Mesenchymal stem cell (in vitro differentiated cells and primary cell): Measurements from ENCODE around the gene PDE8A.
"Not testable (repeated sequence)": the region's sequence is repeated elsewhere in the genome, so short reads cannot be mapped to it uniquely, and the experiment has no call there.

ENCODE experiments used
- DNase-seq: peaks from one replicate; pipeline ENCODE4 v3.0.0-alpha.2; 2013
- H2AFZ ChIP-seq: one replicate; pipeline ENCODE4 v1.6.1; 2013; ENCODE audit warnings: low read depth, mild to moderate bottlenecking, control low read depth, inconsistent platforms, low read length, moderate library complexity
- H2AK5ac ChIP-seq: 2 replicates; pipeline ENCODE4 v1.6.1; 2013; ENCODE audit warnings: low read length, moderate library complexity, mild to moderate bottlenecking, inconsistent platforms; ENCODE audit not compliant: severe bottlenecking
- H2BK120ac ChIP-seq: one replicate; pipeline ENCODE4 v1.6.1; 2013; ENCODE audit warnings: low read depth, mild to moderate bottlenecking, inconsistent platforms, low read length, moderate library complexity
- H2BK12ac ChIP-seq, 2 experiments: one replicate each; pipeline ENCODE4 v1.6.1; 2013; ENCODE audit warnings: inconsistent platforms in 2 of 2, low read length in 2 of 2, mild to moderate bottlenecking in 2 of 2, moderate library complexity in 2 of 2, control low read depth in 1 of 2
- H2BK15ac ChIP-seq: one replicate; pipeline ENCODE4 v1.6.1; 2013; ENCODE audit warnings: mild to moderate bottlenecking, low read depth, inconsistent platforms; ENCODE audit not compliant: poor library complexity, severe bottlenecking
- H2BK5ac ChIP-seq: 2 replicates; pipeline ENCODE4 v1.6.1; 2013; ENCODE audit warnings: low read depth, mild to moderate bottlenecking, low read length, control low read depth, inconsistent platforms; ENCODE audit not compliant: poor library complexity, severe bottlenecking
- H3K14ac ChIP-seq, 2 experiments: one replicate each; pipeline ENCODE4 v1.6.1; 2013; ENCODE audit warnings: inconsistent platforms in 2 of 2, low read length in 2 of 2, control low read depth in 1 of 2, mild to moderate bottlenecking in 1 of 2, moderate library complexity in 1 of 2
- H3K18ac ChIP-seq, 2 experiments: one replicate each; pipeline ENCODE4 v1.6.1; 2013; ENCODE audit warnings: inconsistent platforms in 2 of 2, low read length in 2 of 2, control low read depth in 1 of 2, low read depth in 1 of 2, mild to moderate bottlenecking in 1 of 2
- H3K23ac ChIP-seq, 2 experiments: one replicate each; pipeline ENCODE4 v1.6.1; 2013; ENCODE audit warnings: inconsistent platforms in 2 of 2, low read length in 2 of 2, mild to moderate bottlenecking in 2 of 2, moderate library complexity in 2 of 2, control low read depth in 1 of 2
- H3K27ac ChIP-seq: 2 replicates; pipeline ENCODE4 v1.5.1; 2013; ENCODE audit warnings: mild to moderate bottlenecking, moderate library complexity, low read length, control low read depth, inconsistent platforms; ENCODE audit not compliant: poor library complexity, severe bottlenecking
- H3K27me3 ChIP-seq, 2 experiments: 2 replicates each; pipeline versions ENCODE4 v1.6.1 to v1.7.0; 2013; ENCODE audit warnings: low read length in 2 of 2, mild to moderate bottlenecking in 2 of 2, moderate library complexity in 2 of 2, control low read depth in 1 of 2, inconsistent platforms in 1 of 2; ENCODE audit not compliant: control insufficient read depth in 1 of 2, insufficient read depth in 1 of 2
- H3K36me3 ChIP-seq, 2 experiments: 2 replicates each; pipeline versions ENCODE4 v1.6.1 to v1.7.0; 2013; ENCODE audit warnings: low read length in 2 of 2, control low read depth in 1 of 2, inconsistent platforms in 1 of 2, low read depth in 1 of 2, mild to moderate bottlenecking in 1 of 2; ENCODE audit not compliant: insufficient read depth in 2 of 2, control insufficient read depth in 1 of 2
- H3K4ac ChIP-seq, 2 experiments: one replicate each; pipeline ENCODE4 v1.6.1; 2013; ENCODE audit warnings: inconsistent platforms in 2 of 2, low read length in 2 of 2, mild to moderate bottlenecking in 2 of 2, moderate library complexity in 2 of 2, control low read depth in 1 of 2, low read depth in 1 of 2
- H3K4me1 ChIP-seq: 2 replicates; pipeline ENCODE4 v1.6.1; 2013; ENCODE audit warnings: low read depth, low read length, control low read depth; ENCODE audit not compliant: control insufficient read depth, insufficient read depth
- H3K4me2 ChIP-seq: 2 replicates; pipeline ENCODE4 v1.6.1; 2013; ENCODE audit warnings: low read length, mild to moderate bottlenecking, inconsistent platforms; ENCODE audit not compliant: poor library complexity, severe bottlenecking
- H3K4me3 ChIP-seq, 2 experiments: 2 replicates each; pipeline versions ENCODE4 v1.5.1 to v1.7.0; 2013; ENCODE audit warnings: low read length in 2 of 2, mild to moderate bottlenecking in 2 of 2, control low read depth in 1 of 2, low read depth in 1 of 2; ENCODE audit not compliant: insufficient read depth in 1 of 2
- H3K79me1 ChIP-seq: replicated peaks from 2 replicates; pipeline ENCODE4 v1.6.1; 2013; ENCODE audit warnings: mild to moderate bottlenecking, control low read depth, low read length, inconsistent platforms; ENCODE audit not compliant: poor library complexity, severe bottlenecking
- H3K9ac ChIP-seq: 2 replicates; pipeline ENCODE4 v1.7.0; 2013; ENCODE audit warnings: mild to moderate bottlenecking, low read length, moderate library complexity
- H3K9me3 ChIP-seq: 2 replicates; pipeline ENCODE4 v1.7.0; 2013; ENCODE audit warnings: mild to moderate bottlenecking, low read length; ENCODE audit not compliant: control insufficient read depth
- H4K8ac ChIP-seq: one replicate; pipeline ENCODE4 v1.6.1; 2013; ENCODE audit warnings: inconsistent platforms, mild to moderate bottlenecking, low read length, moderate library complexity
- H4K91ac ChIP-seq: one replicate; pipeline ENCODE4 v1.6.1; 2013; ENCODE audit warnings: mild to moderate bottlenecking, low read length, inconsistent platforms
- WGBS: methylation state at CpG from one replicate; pipeline ENCODE4 v1.1.7; 2013; ENCODE audit warnings: mixed read lengths; 5-methylcytosine and 5-hydroxymethylcytosine counted together

Gene PDE8A

DNA sequence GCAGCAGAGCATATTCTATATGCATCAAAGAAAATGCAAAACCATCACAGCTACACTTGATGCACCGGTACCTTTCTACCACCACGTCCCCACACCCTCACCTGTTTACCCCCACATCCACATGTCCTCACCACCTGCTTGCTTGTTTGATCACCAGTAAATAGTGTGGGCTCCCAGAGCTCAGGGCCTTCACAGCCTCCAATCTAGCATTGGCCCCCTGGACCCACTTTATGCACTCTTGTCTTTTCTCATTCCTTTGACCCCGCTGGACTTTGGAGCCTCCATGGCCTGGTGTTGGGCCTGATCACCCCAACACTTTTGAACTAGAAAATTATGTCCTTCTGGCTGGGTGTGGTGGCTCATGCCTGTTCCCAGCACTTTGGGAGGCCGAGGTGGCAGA is 190.1 kb downstream of the PDE8A start:
- Histone ChIP-seq H2AK5ac (no peak overlapping the region), H3K27ac (no peak overlapping the region), H3K9ac (no peak overlapping the region), H3K9me3 (peaks cover 34% of the 10 kb centered on the region), H2AFZ (no peak overlapping the region), H3K4me1 (peaks cover 4% of the 10 kb centered on the region), H2BK5ac (no peak overlapping the region), H2BK15ac (no peak overlapping the region), H2BK120ac (no peak overlapping the region), H3K4me2 (no peak overlapping the region), H2BK12ac (no peak overlapping the region), H3K4me3 (no peak overlapping the region), H3K27me3 (peaks cover 0 to 7% of the 10 kb centered on the region in 2 experiments), H3K4ac (no peak overlapping the region), H4K8ac (no peak overlapping the region), H3K79me1 (no peaks in the 10 kb centered on the region), H3K23ac (no peak overlapping the region), H3K18ac (no peak overlapping the region), H3K36me3 (no peaks in the 10 kb centered on the region), H4K91ac (no peak overlapping the region), H3K14ac (no peak overlapping the region)
- 76% methylated on average over 4 of the region's 4 CpGs for WGBS
- DNase-seq: peak; percentile 18

GRCh38 chr15:85172846-85173490 is 191.3 kb downstream of the PDE8A start:
- H4K8ac ChIP-seq: no peak overlapping the region
- H3K79me1 ChIP-seq: no peaks in the 10 kb centered on the region
- no peaks in the 10 kb centered on the region for H3K36me3 ChIP-seq
- H2AK5ac ChIP-seq: no peak overlapping the region
- H2BK15ac ChIP-seq: no peak overlapping the region
- H2BK12ac ChIP-seq: no peak overlapping the region
- H3K4me3 ChIP-seq: no peak overlapping the region
- H3K9ac ChIP-seq: no peak overlapping the region
- no peak overlapping the region for H2BK5ac ChIP-seq
- H4K91ac ChIP-seq: no peak overlapping the region
- peaks cover 8% of the 10 kb centered on the region for H3K4me1 ChIP-seq
- H3K18ac ChIP-seq: no peak overlapping the region
- no peak for DNase-seq
- H2BK120ac ChIP-seq: no peak overlapping the region
- H3K4me2 ChIP-seq: no peak overlapping the region
- H3K27ac ChIP-seq: no peak overlapping the region
- H3K9me3 ChIP-seq: peaks cover 34% of the 10 kb centered on the region
- WGBS: 86% methylated on average over 4 of the region's 6 CpGs
- H2AFZ ChIP-seq: no peak overlapping the region
- no peak overlapping the region for H3K4ac ChIP-seq
- peaks cover 0 to 7% of the 10 kb centered on the region in 2 experiments for H3K27me3 ChIP-seq
- H3K14ac ChIP-seq: no peak overlapping the region
- H3K23ac ChIP-seq: no peak overlapping the region

- not testable (repeated sequence) for H3K27ac ChIP-seq, H2BK120ac ChIP-seq, H3K4me1 ChIP-seq, H2BK12ac ChIP-seq, H3K4me3 ChIP-seq, H2BK5ac ChIP-seq, H3K4ac ChIP-seq, H3K27me3 ChIP-seq, H2AFZ ChIP-seq, H3K23ac ChIP-seq, DNase-seq, H3K18ac ChIP-seq, H4K8ac ChIP-seq, H3K79me1 ChIP-seq, H3K36me3 ChIP-seq, H3K14ac ChIP-seq, H3K9ac ChIP-seq, H2AK5ac ChIP-seq, H3K4me2 ChIP-seq, H2BK15ac ChIP-seq, H4K91ac ChIP-seq
- peaks cover 34% of the 10 kb centered on the region for H3K9me3 ChIP-seq
- WGBS: 76% methylated on average over 3 of the region's 5 CpGs
These were observed 192.0 kb downstream of the PDE8A start for GRCh38 chr15:85173630-85174029.

DNA sequence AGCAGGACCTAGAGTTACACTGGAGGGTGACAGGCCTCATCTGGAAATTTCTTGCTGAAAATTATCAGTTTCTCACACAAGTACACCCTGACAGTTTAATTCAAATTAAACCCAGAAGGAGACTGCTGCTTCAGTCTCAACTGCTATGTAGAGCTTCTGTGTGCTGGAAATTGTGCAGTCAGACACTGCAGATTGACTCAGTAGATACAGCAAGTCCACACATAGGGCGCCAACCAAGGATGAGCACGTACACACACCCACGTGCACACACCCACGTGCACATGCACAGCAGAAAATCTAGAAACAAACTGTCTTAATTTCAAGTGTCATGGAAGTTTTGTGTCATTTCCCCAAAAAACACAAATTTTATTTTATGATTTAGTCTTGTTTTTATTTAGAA is 192.9 kb downstream of the PDE8A start:
- no peak overlapping the region for H3K27ac ChIP-seq
- peaks cover 34% of the 10 kb centered on the region for H3K9me3 ChIP-seq
- 93% methylated on average over 4 of the region's 4 CpGs for WGBS
- H3K23ac ChIP-seq: no peak overlapping the region
- no peak overlapping the region for H2BK120ac ChIP-seq
- no peaks in the 10 kb centered on the region for H3K27me3 ChIP-seq
- no peak overlapping the region for H2BK15ac ChIP-seq
- H2AFZ ChIP-seq: no peak overlapping the region
- no peak for DNase-seq
- H3K4me3 ChIP-seq: no peak overlapping the region
- H3K4me1 ChIP-seq: peaks cover 5% of the 10 kb centered on the region
- no peak overlapping the region for H2AK5ac ChIP-seq
- no peak overlapping the region for H3K9ac ChIP-seq
- no peak overlapping the region for H2BK12ac ChIP-seq
- H4K8ac ChIP-seq: no peak overlapping the region
- H4K91ac ChIP-seq: no peak overlapping the region
- H2BK5ac ChIP-seq: no peak overlapping the region
- no peak overlapping the region for H3K18ac ChIP-seq
- no peak overlapping the region for H3K4me2 ChIP-seq
- H3K36me3 ChIP-seq: no peaks in the 10 kb centered on the region
- no peak overlapping the region for H3K14ac ChIP-seq
- H3K4ac ChIP-seq: no peak overlapping the region
- no peaks in the 10 kb centered on the region for H3K79me1 ChIP-seq
